HepG2 (cell line): ENCODE measurements around the gene MAP3K14. TPM values are rescaled to one million over a fixed set of nuclear protein-coding genes. Genes with fewer than 3 reads are reported as not detected.
A peak's percentile ranks its signal among the peaks of the same experiment; 100 is the strongest.

ENCODE experiments used
- ARID4A ChIP-seq: sonication (generic); formaldehyde crosslinking; IDR thresholded peaks from 2 replicates; pipeline ENCODE4 v1.5.0; 2020; ENCODE audit warnings: mild to moderate bottlenecking, missing genetic modification reagents, borderline replicate concordance
- EEA1 ChIP-seq: sonication (generic); formaldehyde crosslinking; IDR thresholded peaks from 2 replicates; pipeline ENCODE4 v1.5.1; 2020; ENCODE audit warnings: mild to moderate bottlenecking, missing genetic modification reagents, borderline replicate concordance
- ISL2 ChIP-seq: sonication (generic); formaldehyde crosslinking; IDR thresholded peaks from 2 replicates; pipeline ENCODE4 v1.5.0; 2020; ENCODE audit warnings: missing genetic modification reagents
- MED1 ChIP-seq: sonication (generic); formaldehyde crosslinking; IDR thresholded peaks from 2 replicates; pipeline ENCODE4 v1.4.0; 2020; ENCODE audit warnings: missing genetic modification reagents
- MEIS1 ChIP-seq: sonication (generic); formaldehyde crosslinking; IDR thresholded peaks from 2 replicates; pipeline ENCODE4 v1.9.0; 2021; ENCODE audit warnings: mild to moderate bottlenecking, missing genetic modification reagents, moderate library complexity, borderline replicate concordance
- SAP130 ChIP-seq: IDR thresholded peaks from 2 replicates; pipeline ENCODE4 v1.6.1; 2016; ENCODE audit warnings: low read depth
- TFE3 ChIP-seq: IDR thresholded peaks from 2 replicates; pipeline ENCODE4 v1.6.1; 2016
- ZGPAT ChIP-seq: IDR thresholded peaks from 2 replicates; pipeline ENCODE4 v1.6.1; 2016; ENCODE audit warnings: mild to moderate bottlenecking
- ZKSCAN5 ChIP-seq: sonication (generic); formaldehyde crosslinking; IDR thresholded peaks from 2 replicates; pipeline ENCODE4 v1.5.1; 2020; ENCODE audit warnings: mild to moderate bottlenecking, missing genetic modification reagents
- ZMYM3 ChIP-seq: sonication (generic); formaldehyde crosslinking; IDR thresholded peaks from 2 replicates; pipeline ENCODE4 v1.5.1; 2020; ENCODE audit warnings: mild to moderate bottlenecking, missing genetic modification reagents
- polyA plus RNA-seq, 8 experiments: library from polyadenylated mRNA; depleted of rRNA in 3 of 8; stranded (reverse) in 7 of 8; unstranded in 1 of 8; fragments of >200 nt; fragmentation: Illumina TruSeq in 4 of 8; extraction: Trizol in 4 of 8; gene quantifications; 2 replicates each; pipeline versions ENCODE4 v1.2.1 to v1.2.3, GENCODE V29; 2011 to 2016; ENCODE audit warnings: low read depth in 4 of 8, missing spikeins in 1 of 8, mixed read lengths in 1 of 8; ENCODE audit not compliant: insufficient read depth in 1 of 8
- total RNA-seq, 5 experiments: library from RNA; depleted of rRNA; stranded (reverse); fragments of >200 nt; fragmentation: Illumina TruSeq; extraction: Trizol; gene quantifications; 2 replicates each; pipeline ENCODE4 v1.2.3, GENCODE V29; 2016; ENCODE audit warnings: low read depth in 1 of 5
- TF ChIP-seq, protein P1 (sequence below): sonication (generic); formaldehyde crosslinking; IDR thresholded peaks from 2 replicates; pipeline ENCODE4 v1.4.0; 2020; ENCODE audit warnings: missing genetic modification reagents
- TF ChIP-seq, protein P2 (sequence below), 2 experiments: sonication (generic) in 1 of 2; formaldehyde crosslinking in 1 of 2; IDR thresholded peaks; 2 replicates each; pipeline versions ENCODE4 v1.5.1 to v1.6.1; 2011 to 2020; ENCODE audit warnings: borderline replicate concordance in 1 of 2, low read depth in 1 of 2, low read length in 1 of 2, mild to moderate bottlenecking in 1 of 2, missing genetic modification reagents in 1 of 2, moderate library complexity in 1 of 2

Gene MAP3K14
- total and polyA plus RNA-seq, 2 of the 13 experiments (the other 11 are each of a cell fraction or from before 2014, with no cell fraction given): 2.6 TPM

- no peak for TF ChIP-seq EEA1 (CRISPR knock-in tag)
- 0 out of 2 replicates have a peak, but pooled peaks have one; percentile 16 for TF ChIP-seq ISL2 (CRISPR knock-in tag)
- 0 out of 2 replicates have a peak, but pooled peaks have one; percentile 9 for TF ChIP-seq MED1
- TF ChIP-seq, protein P1, sequence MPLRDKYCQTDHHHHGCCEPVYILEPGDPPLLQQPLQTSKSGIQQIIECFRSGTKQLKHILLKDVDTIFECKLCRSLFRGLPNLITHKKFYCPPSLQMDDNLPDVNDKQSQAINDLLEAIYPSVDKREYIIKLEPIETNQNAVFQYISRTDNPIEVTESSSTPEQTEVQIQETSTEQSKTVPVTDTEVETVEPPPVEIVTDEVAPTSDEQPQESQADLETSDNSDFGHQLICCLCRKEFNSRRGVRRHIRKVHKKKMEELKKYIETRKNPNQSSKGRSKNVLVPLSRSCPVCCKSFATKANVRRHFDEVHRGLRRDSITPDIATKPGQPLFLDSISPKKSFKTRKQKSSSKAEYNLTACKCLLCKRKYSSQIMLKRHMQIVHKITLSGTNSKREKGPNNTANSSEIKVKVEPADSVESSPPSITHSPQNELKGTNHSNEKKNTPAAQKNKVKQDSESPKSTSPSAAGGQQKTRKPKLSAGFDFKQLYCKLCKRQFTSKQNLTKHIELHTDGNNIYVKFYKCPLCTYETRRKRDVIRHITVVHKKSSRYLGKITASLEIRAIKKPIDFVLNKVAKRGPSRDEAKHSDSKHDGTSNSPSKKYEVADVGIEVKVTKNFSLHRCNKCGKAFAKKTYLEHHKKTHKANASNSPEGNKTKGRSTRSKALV (CRISPR knock-in tag): 0 out of 2 replicates have a peak, but pooled peaks have one; percentile 38
- TF ChIP-seq, protein P2, sequence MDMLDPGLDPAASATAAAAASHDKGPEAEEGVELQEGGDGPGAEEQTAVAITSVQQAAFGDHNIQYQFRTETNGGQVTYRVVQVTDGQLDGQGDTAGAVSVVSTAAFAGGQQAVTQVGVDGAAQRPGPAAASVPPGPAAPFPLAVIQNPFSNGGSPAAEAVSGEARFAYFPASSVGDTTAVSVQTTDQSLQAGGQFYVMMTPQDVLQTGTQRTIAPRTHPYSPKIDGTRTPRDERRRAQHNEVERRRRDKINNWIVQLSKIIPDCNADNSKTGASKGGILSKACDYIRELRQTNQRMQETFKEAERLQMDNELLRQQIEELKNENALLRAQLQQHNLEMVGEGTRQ (IDR thresholded peaks at IDR 0.05; ENCODE audit: low read depth, low read length): 0 out of 2 replicates have a peak, but pooled peaks have one; percentile 10
- TF ChIP-seq, protein P2 (CRISPR knock-in tag; IDR thresholded peaks at IDR 0.05; ENCODE audit: borderline replicate concordance): peak; percentile 61; the same call in 1 of the 2 replicates
- TF ChIP-seq ARID4A (CRISPR knock-in tag): 0 out of 2 replicates have a peak, but pooled peaks have one; percentile 6
- TF ChIP-seq ZGPAT (CRISPR knock-in tag): peak; percentile 8; the same call in 1 of the 2 replicates
- TF ChIP-seq ZMYM3 (CRISPR knock-in tag): no peak
- no peak for TF ChIP-seq SAP130 (CRISPR knock-in tag)
- TF ChIP-seq MEIS1 (CRISPR knock-in tag): peak; percentile 34; the same call in 1 of the 2 replicates
- TF ChIP-seq TFE3 (CRISPR knock-in tag): 0 out of 2 replicates have a peak, but pooled peaks have one; percentile 4
- peak; percentile 62; the same call in 1 of the 2 replicates for TF ChIP-seq ZKSCAN5 (CRISPR knock-in tag)
Observed at GRCh38 chr17:45312477-45313420, 4.1 kb downstream of the MAP3K14 start (continued).
